ENCODE results near the gene MANEAL.

MANEAL gene

GRCh38 chr1:37808369-37809319, 15.0 kb downstream of the MANEAL start (continued):
- peak; percentile 66; the same call in 1 of the 2 replicates for TF ChIP-seq PRDM10 (tag by site-specific recombination; IDR thresholded peaks at IDR 0.05)
- no peak for TF ChIP-seq HOXA7 (CRISPR knock-in tag; IDR thresholded peaks at IDR 0.05; ENCODE audit: borderline replicate concordance)
- TF ChIP-seq YY1 (tag by site-specific recombination; IDR thresholded peaks at IDR 0.05), result no peak
- no peak for TF ChIP-seq ZNF426 (tag by site-specific recombination; IDR thresholded peaks at IDR 0.05)
- peak; percentile 44; the same call in 1 of the 2 replicates for TF ChIP-seq CTCF (tag by site-specific recombination; IDR thresholded peaks at IDR 0.05)
- TF ChIP-seq IKZF3 (tag by site-specific recombination; IDR thresholded peaks at IDR 0.05), result no peak
- no peak for TF ChIP-seq ZNF629 (tag by site-specific recombination; IDR thresholded peaks at IDR 0.05)
- no peak for TF ChIP-seq ZBTB10 (tag by site-specific recombination; IDR thresholded peaks at IDR 0.05)
- no peak for TF ChIP-seq ZNF433 (tag by site-specific recombination; IDR thresholded peaks at IDR 0.05; ENCODE audit: low read depth)
- no peak for TF ChIP-seq PRDM4 (tag by site-specific recombination; IDR thresholded peaks at IDR 0.05)
- TF ChIP-seq RBAK (tag by site-specific recombination; IDR thresholded peaks at IDR 0.05), result no peak
- TF ChIP-seq AEBP2 (tag by site-specific recombination; IDR thresholded peaks at IDR 0.05; ENCODE audit: borderline replicate concordance), result no peak
- TF ChIP-seq ZNF26 (tag by site-specific recombination; IDR thresholded peaks at IDR 0.05), result no peak
- TF ChIP-seq ZNF280D (tag by site-specific recombination; IDR thresholded peaks at IDR 0.05), result no peak
- TF ChIP-seq BCL6B (tag by site-specific recombination; IDR thresholded peaks at IDR 0.05), result no peak
- no peak for TF ChIP-seq ZNF843 (tag by site-specific recombination; IDR thresholded peaks at IDR 0.05)
- no peak for TF ChIP-seq ZNF37A (tag by site-specific recombination; IDR thresholded peaks at IDR 0.05)
- no peak for TF ChIP-seq HOXC10 (CRISPR knock-in tag; IDR thresholded peaks at IDR 0.05)
- no peak for TF ChIP-seq SCRT2 (tag by site-specific recombination; IDR thresholded peaks at IDR 0.05)
